H1 (cell line): Measurements from ENCODE around the gene ARMH4. TPM values are rescaled to one million over a fixed set of nuclear protein-coding genes. Genes with fewer than 3 reads are reported as not detected.
A peak's percentile ranks its signal among the peaks of the same experiment; 100 is the strongest.

Experiments used
- CTCF ChIA-PET: fragments of 300-600 bp; sonication (Branson Sonifier 250); formaldehyde crosslinking; loops from one replicate; lab custom pipeline; 2021; ENCODE audit not compliant: partially characterized antibody; lab: Charles Lee
- POLR2A ChIA-PET: fragments of 300-600 bp; sonication (Branson Sonifier 250); formaldehyde crosslinking; loops from one replicate; lab custom pipeline; 2021; ENCODE audit warnings: inconsistent platforms; ENCODE audit not compliant: partially characterized antibody; lab: Charles Lee
- DNase-seq, 2 experiments: peaks; one replicate each; pipeline versions ENCODE4 v3.0.0 to v3.0.0-alpha.2; 2010 to 2022; ENCODE audit warnings: low spot score in 2 of 2, low read depth in 1 of 2, mixed read lengths in 1 of 2
- FAIRE-seq: peaks from 2 replicates; lab custom pipeline; 2011; peaks lifted over from hg19 to GRCh38; lab: Jason Lieb, UNC
- H2AFZ ChIP-seq: 2 replicates; pipeline ENCODE4 v1.8.1; 2012; ENCODE audit warnings: low read length, inconsistent platforms
- H2AK5ac ChIP-seq: 2 replicates; pipeline ENCODE4 v1.6.1; 2013; ENCODE audit warnings: low read depth, low read length
- H2BK120ac ChIP-seq: replicated peaks from 2 replicates; pipeline ENCODE3; 2013; ENCODE audit warnings: low read depth, low read length, inconsistent platforms
- H2BK12ac ChIP-seq: 2 replicates; pipeline ENCODE4 v1.6.1; 2013; ENCODE audit warnings: low read depth, low read length
- H2BK15ac ChIP-seq: 2 replicates; pipeline ENCODE4 v1.6.1; 2013; ENCODE audit warnings: low read length
- H2BK20ac ChIP-seq: 2 replicates; pipeline ENCODE4 v1.6.1; 2013; ENCODE audit warnings: low read length
- H2BK5ac ChIP-seq: 2 replicates; pipeline ENCODE4 v1.6.1; 2013; ENCODE audit warnings: low read depth, low read length
- H3K14ac ChIP-seq: 2 replicates; pipeline ENCODE4 v1.6.1; 2013; ENCODE audit warnings: inconsistent platforms; ENCODE audit not compliant: insufficient read length
- H3K18ac ChIP-seq: 2 replicates; pipeline ENCODE4 v1.6.1; 2013; ENCODE audit warnings: low read length; ENCODE audit errors: extremely low read depth
- H3K23ac ChIP-seq: 2 replicates; pipeline ENCODE4 v1.6.1; 2013; ENCODE audit warnings: inconsistent platforms; ENCODE audit not compliant: insufficient read length
- H3K23me2 ChIP-seq: 2 replicates; pipeline ENCODE4 v1.6.1; 2013; ENCODE audit warnings: low read depth, low read length
- H3K27ac ChIP-seq: 2 replicates; pipeline ENCODE4 v1.6.1; 2011; ENCODE audit warnings: low read depth, low read length, inconsistent platforms
- H3K27me3 ChIP-seq, 4 experiments: replicated peaks in 1 of 4; 1 replicate in 1 of 4; 2 replicates in 3 of 4; pipeline versions ENCODE4 v1.6.1 to v1.8.1; 2011 to 2013; ENCODE audit warnings: low read length in 3 of 4, mild to moderate bottlenecking in 3 of 4, inconsistent platforms in 2 of 4, mixed read lengths in 2 of 4, moderate library complexity in 1 of 4; ENCODE audit not compliant: control insufficient read depth in 3 of 4, insufficient read depth in 3 of 4; ENCODE audit errors: extremely low read depth in 1 of 4
- H3K36me3 ChIP-seq, 4 experiments: 2 replicates each; pipeline versions ENCODE4 v1.6.1 to v1.8.1; 2011 to 2013; ENCODE audit warnings: mild to moderate bottlenecking in 4 of 4, low read length in 3 of 4, moderate library complexity in 2 of 4, control low read depth in 1 of 4, inconsistent platforms in 1 of 4; ENCODE audit not compliant: insufficient read depth in 4 of 4, control insufficient read depth in 2 of 4
- H3K4ac ChIP-seq: replicated peaks from 2 replicates; pipeline ENCODE3; 2013; ENCODE audit warnings: low read length, low read depth, mixed read lengths, inconsistent platforms; ENCODE audit not compliant: insufficient read length
- H3K4me1 ChIP-seq, 4 experiments: replicated peaks in 1 of 4; 1 replicate in 1 of 4; 2 replicates in 3 of 4; pipeline versions ENCODE4 v1.6.1 to v1.8.1; 2011 to 2013; ENCODE audit warnings: low read length in 3 of 4, inconsistent platforms in 2 of 4, mixed read lengths in 1 of 4; ENCODE audit not compliant: insufficient read depth in 4 of 4, control insufficient read depth in 3 of 4
- H3K4me2 ChIP-seq, 2 experiments: 2 replicates each; pipeline versions ENCODE4 v1.6.1 to v1.8.1; 2011 to 2013; ENCODE audit warnings: low read depth in 2 of 2, low read length in 2 of 2, control low read depth in 1 of 2, inconsistent platforms in 1 of 2, mild to moderate bottlenecking in 1 of 2; ENCODE audit not compliant: insufficient read depth in 1 of 2
- H3K4me3 ChIP-seq, 4 experiments: fragments of 200-600, 300-600 bp in 1 of 4; sonication (generic), shearing (Covaris generic), sonication (Bioruptor Twin) in 1 of 4; 2 replicates each; pipeline versions ENCODE4 v1.5.1 to v1.8.1; 2011 to 2016; ENCODE audit warnings: low read length in 4 of 4, low read depth in 3 of 4, control low read depth in 2 of 4, inconsistent platforms in 2 of 4, mild to moderate bottlenecking in 2 of 4, mixed read lengths in 1 of 4, moderate library complexity in 1 of 4; ENCODE audit not compliant: insufficient read depth in 2 of 4; ENCODE audit errors: extremely low read depth in 1 of 4
- H3K56ac ChIP-seq: replicated peaks from 2 replicates; pipeline ENCODE3; 2013; ENCODE audit warnings: low read depth, mild to moderate bottlenecking, mixed read lengths, low read length, inconsistent platforms; ENCODE audit not compliant: insufficient read length
- H3K79me1 ChIP-seq: 2 replicates; pipeline ENCODE4 v1.6.1; 2013; ENCODE audit warnings: low read depth, low read length, control low read depth
- H3K79me2 ChIP-seq, 2 experiments: 2 replicates each; pipeline versions ENCODE4 v1.6.1 to v1.8.1; 2012 to 2013; ENCODE audit warnings: low read length in 2 of 2, mild to moderate bottlenecking in 2 of 2, inconsistent platforms in 1 of 2; ENCODE audit not compliant: insufficient read depth in 2 of 2, control insufficient read depth in 1 of 2
- H3K9ac ChIP-seq, 4 experiments: replicated peaks in 1 of 4; 1 replicate in 1 of 4; 2 replicates in 3 of 4; pipeline versions ENCODE4 v1.6.1 to v1.8.1; 2011 to 2013; ENCODE audit warnings: low read depth in 3 of 4, low read length in 3 of 4, control low read depth in 2 of 4, mild to moderate bottlenecking in 2 of 4, moderate library complexity in 2 of 4, inconsistent platforms in 1 of 4; ENCODE audit errors: extremely low read depth in 1 of 4
- H3K9me3 ChIP-seq, 2 experiments: 2 replicates each; pipeline versions ENCODE4 v1.6.1 to v1.8.1; 2012 to 2013; ENCODE audit warnings: mild to moderate bottlenecking in 2 of 2, moderate library complexity in 2 of 2, control low read depth in 1 of 2, inconsistent platforms in 1 of 2, low read depth in 1 of 2, low read length in 1 of 2, mixed read lengths in 1 of 2; ENCODE audit not compliant: insufficient read depth in 2 of 2
- H4K20me1 ChIP-seq, 2 experiments: replicated peaks in 1 of 2; 2 replicates each; pipeline versions ENCODE3 to v1.8.1; 2011 to 2013; ENCODE audit warnings: inconsistent platforms in 2 of 2, low read length in 2 of 2, mild to moderate bottlenecking in 1 of 2; ENCODE audit not compliant: insufficient read depth in 2 of 2, control insufficient read depth in 1 of 2
- H4K5ac ChIP-seq: 2 replicates; pipeline ENCODE4 v1.6.1; 2013; ENCODE audit warnings: low read length, low read depth, mixed read lengths, inconsistent platforms; ENCODE audit not compliant: insufficient read length
- H4K8ac ChIP-seq: 2 replicates; pipeline ENCODE4 v1.8.0; 2013; ENCODE audit warnings: mild to moderate bottlenecking, moderate library complexity, low read length, inconsistent platforms; ENCODE audit not compliant: insufficient read depth; ENCODE audit errors: extremely low read depth
- H4K91ac ChIP-seq: replicated peaks from 2 replicates; pipeline ENCODE3; 2013; ENCODE audit warnings: low read length, mixed read lengths, inconsistent platforms; ENCODE audit not compliant: insufficient read length
- BACH1 ChIP-seq: IDR thresholded peaks from 2 replicates; pipeline ENCODE4 v1.6.1; 2012; ENCODE audit warnings: low read length, improper control_type of control experiment
- CHD2 ChIP-seq: IDR thresholded peaks from 2 replicates; pipeline ENCODE4 v1.6.1; 2012; ENCODE audit warnings: low read length, improper control_type of control experiment
- CREB1 ChIP-seq: IDR thresholded peaks from 2 replicates; pipeline ENCODE4 v1.6.1; 2012; ENCODE audit warnings: inconsistent platforms
- CTBP2 ChIP-seq: IDR thresholded peaks from 2 replicates; pipeline ENCODE4 v1.7.0; 2011; ENCODE audit warnings: borderline replicate concordance, mild to moderate bottlenecking, moderate library complexity, mixed read lengths, low read length; ENCODE audit not compliant: insufficient read depth, insufficient read length
- JUND ChIP-seq: IDR thresholded peaks from 2 replicates; pipeline ENCODE4 v1.6.1; 2011; ENCODE audit warnings: mild to moderate bottlenecking, improper control_type of control experiment, low read length
- MAFK ChIP-seq: IDR thresholded peaks from 2 replicates; pipeline ENCODE4 v1.6.1; 2012; ENCODE audit warnings: low read depth, mild to moderate bottlenecking, improper control_type of control experiment, low read length
- NRF1 ChIP-seq: IDR thresholded peaks from 2 replicates; pipeline ENCODE4 v1.6.1; 2011; ENCODE audit warnings: mild to moderate bottlenecking, low read depth, low read length, improper control_type of control experiment
- PHF8 ChIP-seq: fragments of 200-600 bp; sonication (generic); conservative IDR thresholded peaks from 2 replicates; pipeline ENCODE4 v1.7.1; 2012; ENCODE audit warnings: low read depth, mild to moderate bottlenecking, inconsistent platforms, low read length, moderate library complexity
- POLR2AphosphoS5 ChIP-seq: IDR thresholded peaks from 2 replicates; pipeline ENCODE4 v1.6.1; 2011; ENCODE audit warnings: low read depth, low read length
- RBBP5 ChIP-seq: IDR thresholded peaks from 2 replicates; pipeline ENCODE4 v1.7.1; 2012; ENCODE audit warnings: low read depth, mild to moderate bottlenecking, inconsistent platforms, low read length, moderate library complexity, borderline replicate concordance
- RFX5 ChIP-seq: IDR thresholded peaks from 2 replicates; pipeline ENCODE4 v1.6.1; 2011; ENCODE audit warnings: low read depth, low read length, improper control_type of control experiment, borderline replicate concordance
- SAP30 ChIP-seq: fragments of 300-600 bp; sonication (generic); IDR thresholded peaks from 2 replicates; pipeline ENCODE4 v1.7.1; 2012; ENCODE audit warnings: low read length, moderate library complexity, mild to moderate bottlenecking, inconsistent platforms; ENCODE audit not compliant: insufficient read depth, insufficient replicate concordance
- SIN3A ChIP-seq, 2 experiments: IDR thresholded peaks in 1 of 2; conservative IDR thresholded peaks in 1 of 2; 2 replicates each; pipeline ENCODE4 v1.6.1; 2011 to 2012; ENCODE audit warnings: low read length in 2 of 2, improper control_type of control experiment in 1 of 2, low read depth in 1 of 2, mild to moderate bottlenecking in 1 of 2
- TAF1 ChIP-seq: IDR thresholded peaks from 2 replicates; pipeline ENCODE4 v1.6.1; 2011; ENCODE audit warnings: mild to moderate bottlenecking, low read depth, low read length
- WGBS, 2 experiments: shearing (Covaris generic) in 1 of 2; methylation state at CpG; one replicate each; pipeline versions ENCODE4 v1.1.6 to v1.1.7; 2013 to 2015; ENCODE audit warnings: low lambda C conversion rate in 2 of 2, mixed read lengths in 2 of 2, inconsistent platforms in 1 of 2, low coverage in 1 of 2, missing lambda C conversion rate in 1 of 2; ENCODE audit not compliant: insufficient replicate concordance in 2 of 2, insufficient coverage in 1 of 2, insufficient read length in 1 of 2; ENCODE audit errors: extremely low coverage in 1 of 2, missing lambda C conversion rate in 1 of 2; 5-methylcytosine and 5-hydroxymethylcytosine counted together
- polyA plus RNA-seq, 7 experiments: library from polyadenylated mRNA; depleted of rRNA in 3 of 7; stranded (reverse) in 5 of 7; unstranded in 2 of 7; fragments of >200 nt in 5 of 7; fragments of 200-250 nt in 2 of 7; gene quantifications; 1 replicate in 5 of 7; 2 replicates in 1 of 7; 4 replicates in 1 of 7; pipeline versions ENCODE4 v1.2.1 to v1.2.3, GENCODE V29; 2011 to 2013; ENCODE audit warnings: missing spikeins in 2 of 7, mixed read lengths in 2 of 7
- total RNA-seq: library from RNA; stranded (reverse); fragmentation: NEBNext Ultra II Directional; extraction: Animal tissue kit (Norgen Biotek cat#: 25700); gene quantifications from 2 replicates; pipeline ENCODE4 v1.2.1, GENCODE V29; 2021

ARMH4 gene
- total and polyA plus RNA-seq, 2 of the 8 experiments (the other 6 are each of a cell fraction or from before 2014, with no cell fraction given): 7.1 to 25.4 TPM

DNA sequence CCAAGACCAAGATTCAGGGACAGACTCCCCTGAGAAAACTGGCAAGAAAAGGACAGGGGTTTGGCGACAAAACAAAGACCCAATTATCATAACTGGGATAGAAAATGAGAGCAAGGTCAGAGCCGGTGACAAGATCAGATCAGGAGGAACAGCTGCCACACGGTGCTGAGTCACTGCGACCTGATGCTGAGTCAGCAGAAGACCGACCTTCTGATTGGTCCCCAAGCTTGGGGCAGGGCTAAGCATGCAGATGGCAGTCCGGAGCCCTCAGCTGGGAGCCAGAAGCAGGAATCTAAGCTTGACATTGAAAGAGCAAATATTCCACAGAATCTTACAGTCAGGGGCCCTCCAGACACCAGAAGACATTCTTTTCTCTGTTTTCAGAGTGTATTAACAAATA is 19.1 kb upstream of the ARMH4 start:
- ChIA-PET POLR2A (no interaction called here), CTCF (no interaction called here)
- Histone ChIP-seq H3K23me2 (no peaks in the 10 kb centered on the region), H3K36me3 (no peaks in the 10 kb centered on the region), H3K18ac (no peak overlapping the region), H3K9me3 (no peaks in the 10 kb centered on the region), H3K27me3 (no peaks in the 10 kb centered on the region), H2AFZ (peak overlapping the region; percentile 84), H3K9ac (no peak overlapping the region), H4K8ac (no peak overlapping the region), H3K23ac (no peak overlapping the region), H2BK5ac (0 out of 2 replicates have a peak overlapping the region, but pooled peaks have one; percentile 26), H3K79me2 (no peaks in the 10 kb centered on the region), H3K14ac (no peak overlapping the region), H4K5ac (no peak overlapping the region), H2BK12ac (no peak overlapping the region), H2AK5ac (no peak overlapping the region), H3K4me3 (peak overlapping the region in 1 of 4 experiments; percentile 10; a peak in 1 of 8 replicates), H4K20me1 (no peaks in the 10 kb centered on the region), H3K4me2 (peak overlapping the region; percentile 12 to 34; a peak in 1 of 4 replicates), H2BK20ac (no peak overlapping the region), H3K79me1 (no peaks in the 10 kb centered on the region), H3K4me1 (peaks cover 0 to 4% (median 1%) of the 10 kb centered on the region in 4 experiments; a peak in 1 of 7 replicates), H4K91ac (no peak overlapping the region), H3K56ac (no peak overlapping the region), H2BK15ac (no peak overlapping the region), H2BK120ac (no peak overlapping the region)
- WGBS, 2 experiments: 25% methylated on average over 6 of the region's 6 CpGs; no CpG with 5 or more reads in 1 of the 2 experiments
- DNase-seq: peak; percentile 83 to 85
- peak; percentile 96 for FAIRE-seq
- TF ChIP-seq CHD2 (no peak), RFX5 (no peak), POLR2AphosphoS5 (no peak), BACH1 (peak; percentile 100), CTBP2 (no peak), MAFK (peak; percentile 100), PHF8 (no peak), NRF1 (no peak), SAP30 (peak; percentile 54), JUND (peak; percentile 31; the same call in 1 of the 2 replicates), CREB1 (no peak), TAF1 (0 out of 2 replicates have a peak, but pooled peaks have one; percentile 43), RBBP5 (no peak), SIN3A (conservative IDR thresholded peaks at IDR 0.05 in 1 of 2, IDR thresholded peaks at IDR 0.05 in 1 of 2; ENCODE audit: low read depth in 1 of 2, low read length in 2 of 2) (peak; percentile 90 to 95)
- TF ChIP-seq, all 59 proteins: peak for 6
- Histone ChIP-seq H3K27ac (no peak overlapping the region), H3K4ac (no peak overlapping the region)
